ENCODE results near the gene FRY. TPM values are rescaled to one million over a fixed set of nuclear protein-coding genes. Genes with fewer than 3 reads are reported as not detected.

Gene FRY
- total RNA-seq, 1 donor from 2014 or later = 0.52 TPM

DNA sequence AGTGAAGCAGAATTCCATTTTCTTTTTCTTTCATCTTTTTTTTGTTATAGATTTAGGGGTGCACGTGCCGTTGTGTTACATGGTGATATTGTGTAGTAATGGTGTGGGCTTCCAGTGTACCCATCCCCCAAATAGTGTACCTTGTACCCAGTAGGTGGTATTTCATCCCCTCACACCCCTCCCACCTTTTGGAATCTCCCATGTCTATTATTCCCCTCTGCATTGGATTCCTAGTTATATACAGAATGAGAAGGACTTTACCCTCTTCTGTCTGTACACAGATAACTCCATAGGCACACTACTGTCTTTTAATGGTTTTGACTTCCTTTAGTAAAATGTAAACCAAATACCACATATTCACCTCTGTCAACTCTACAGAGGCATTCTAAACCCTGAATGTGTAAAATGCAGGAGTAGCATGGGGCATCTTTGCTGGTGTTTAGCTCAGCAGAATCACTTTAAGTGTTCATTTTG is 28.0 kb downstream of the FRY start:
- DNase-seq (ENCODE audit: low read depth) = no peak
- TF ChIP-seq, protein P1, sequence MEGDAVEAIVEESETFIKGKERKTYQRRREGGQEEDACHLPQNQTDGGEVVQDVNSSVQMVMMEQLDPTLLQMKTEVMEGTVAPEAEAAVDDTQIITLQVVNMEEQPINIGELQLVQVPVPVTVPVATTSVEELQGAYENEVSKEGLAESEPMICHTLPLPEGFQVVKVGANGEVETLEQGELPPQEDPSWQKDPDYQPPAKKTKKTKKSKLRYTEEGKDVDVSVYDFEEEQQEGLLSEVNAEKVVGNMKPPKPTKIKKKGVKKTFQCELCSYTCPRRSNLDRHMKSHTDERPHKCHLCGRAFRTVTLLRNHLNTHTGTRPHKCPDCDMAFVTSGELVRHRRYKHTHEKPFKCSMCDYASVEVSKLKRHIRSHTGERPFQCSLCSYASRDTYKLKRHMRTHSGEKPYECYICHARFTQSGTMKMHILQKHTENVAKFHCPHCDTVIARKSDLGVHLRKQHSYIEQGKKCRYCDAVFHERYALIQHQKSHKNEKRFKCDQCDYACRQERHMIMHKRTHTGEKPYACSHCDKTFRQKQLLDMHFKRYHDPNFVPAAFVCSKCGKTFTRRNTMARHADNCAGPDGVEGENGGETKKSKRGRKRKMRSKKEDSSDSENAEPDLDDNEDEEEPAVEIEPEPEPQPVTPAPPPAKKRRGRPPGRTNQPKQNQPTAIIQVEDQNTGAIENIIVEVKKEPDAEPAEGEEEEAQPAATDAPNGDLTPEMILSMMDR (conservative IDR thresholded peaks at IDR 0.05; ENCODE audit: low read depth, low read length) = no peak
- no peak overlapping the region for H3K4me3 ChIP-seq (ENCODE audit: low read depth, low read length)

DNA sequence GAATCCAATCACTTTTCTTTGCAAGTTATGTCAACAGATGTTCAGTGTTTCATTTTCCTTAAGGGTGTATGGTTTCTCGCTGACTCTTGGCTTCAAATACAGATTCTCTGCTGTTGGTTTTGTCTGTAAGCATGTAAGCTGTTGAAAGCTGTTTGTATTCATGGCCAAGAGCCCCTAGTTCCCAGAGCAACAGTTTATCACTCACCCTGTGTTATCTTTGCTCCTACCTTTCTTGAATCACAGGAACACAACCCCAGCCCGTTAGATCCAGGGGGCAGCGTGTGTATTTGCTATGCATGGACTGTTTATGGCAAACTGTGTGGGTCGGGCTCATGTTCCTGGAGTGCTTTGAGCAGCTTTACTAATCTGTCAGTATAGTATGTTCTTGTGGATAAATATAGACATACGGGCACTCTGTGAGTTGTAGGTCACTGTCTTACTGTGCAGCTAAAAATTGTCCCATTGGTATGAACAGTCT is 28.9 kb downstream of the FRY start:
- no peak for DNase-seq (ENCODE audit: low read depth)
- TF ChIP-seq, protein P1 (conservative IDR thresholded peaks at IDR 0.05; ENCODE audit: low read depth, low read length) = no peak
- H3K4me3 ChIP-seq (ENCODE audit: low read depth, low read length) = no peak overlapping the region

DNA sequence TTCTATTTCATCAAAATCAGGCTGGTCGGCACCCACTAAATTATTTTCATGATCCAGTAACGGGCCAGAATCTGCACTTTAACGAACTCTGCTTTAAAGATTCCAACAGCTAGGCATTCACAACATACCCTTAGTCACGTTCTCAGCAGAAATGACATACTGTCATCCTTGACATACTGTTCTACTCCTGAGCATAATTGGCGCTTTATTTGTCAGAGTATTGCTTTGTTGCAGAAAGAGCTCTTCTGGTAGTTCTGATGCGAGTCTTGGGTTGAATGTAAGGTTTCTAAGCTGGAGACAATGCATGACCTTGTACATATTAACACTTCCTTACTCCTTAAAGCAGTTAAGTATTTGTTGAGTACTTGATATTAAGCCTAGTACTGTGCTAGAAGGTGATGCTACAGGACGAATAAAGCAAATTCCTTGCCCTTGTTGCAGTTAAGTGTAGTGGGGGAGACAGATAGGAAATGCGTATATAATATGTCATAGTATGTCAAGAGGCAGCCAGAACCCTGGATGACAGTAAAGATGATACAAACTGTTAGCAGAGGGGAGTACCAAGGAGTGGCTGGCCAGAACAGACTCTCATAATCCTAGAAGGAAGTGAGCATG is 32.2 kb downstream of the FRY start:
- no peak overlapping the region for H3K4me3 ChIP-seq (ENCODE audit: low read depth, low read length)
- TF ChIP-seq, protein P1 (conservative IDR thresholded peaks at IDR 0.05; ENCODE audit: low read depth, low read length) = no peak

DNA sequence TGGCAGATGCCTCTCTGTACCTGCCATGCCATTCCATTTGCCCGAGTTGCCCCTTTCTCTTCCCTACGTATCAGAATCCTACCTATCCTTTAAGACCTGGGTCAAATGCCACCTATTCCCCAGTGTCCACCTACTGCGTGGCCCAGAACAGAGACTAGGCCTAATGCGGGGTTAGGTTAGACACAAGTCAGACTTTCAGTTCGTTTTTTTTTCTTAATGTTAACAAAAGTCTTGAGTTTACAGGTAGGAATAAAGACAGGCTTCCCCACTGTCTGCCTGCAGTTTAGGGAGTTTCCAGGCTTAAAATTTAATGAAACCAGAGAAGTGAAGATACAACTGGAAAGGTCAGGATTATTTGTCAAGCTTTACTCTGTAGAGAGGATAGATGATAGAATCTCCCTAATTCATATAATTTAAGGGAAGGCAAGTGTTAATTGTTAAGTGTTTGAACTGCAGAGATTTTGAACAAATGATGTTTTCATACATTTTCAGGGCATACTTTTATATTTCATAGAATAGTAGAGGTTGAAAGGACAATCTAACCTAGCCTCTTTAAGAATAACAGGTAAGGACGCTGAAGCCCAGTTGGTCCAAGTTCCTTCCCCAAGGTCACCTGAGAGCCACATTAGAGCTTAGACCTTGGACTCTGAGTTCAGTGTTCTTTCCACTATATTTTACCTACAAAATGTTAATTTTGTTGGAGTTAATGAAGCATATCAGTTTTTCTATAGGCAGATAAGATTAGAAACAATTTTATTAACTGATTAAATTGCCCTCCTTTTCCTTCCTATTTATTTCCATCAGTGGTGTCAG is 35.8 kb downstream of the FRY start:
- TF ChIP-seq, protein P1 (conservative IDR thresholded peaks at IDR 0.05; ENCODE audit: low read depth, low read length) = no peak
- H3K4me3 ChIP-seq (ENCODE audit: low read depth, low read length) = no peak overlapping the region
- DNase-seq (ENCODE audit: low read depth) = no peak

More for the DNA sequence above, 32.2 kb downstream of the FRY start:
- DNase-seq (ENCODE audit: low read depth) = no peak

DNA sequence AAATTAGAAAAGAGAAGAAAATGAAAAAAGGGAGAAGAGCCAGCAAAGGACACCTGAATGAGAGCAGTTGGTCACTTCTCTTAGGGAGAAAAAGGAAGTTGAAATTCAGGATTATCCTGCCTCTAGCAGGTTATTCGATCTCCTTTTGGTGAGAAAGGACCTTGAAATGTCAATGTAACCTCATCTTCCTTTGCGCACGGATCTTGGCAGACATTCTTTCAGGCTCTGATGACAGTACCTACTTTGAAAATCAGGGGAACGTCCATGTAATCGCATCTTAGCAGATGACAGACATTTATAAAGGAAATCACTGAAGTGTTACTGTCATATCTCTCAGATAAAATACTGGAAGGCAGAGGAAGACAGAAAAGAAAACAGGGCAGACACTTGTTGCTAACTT is 36.7 kb downstream of the FRY start:
- TF ChIP-seq, protein P1 (conservative IDR thresholded peaks at IDR 0.05; ENCODE audit: low read depth, low read length) = no peak
- H3K4me3 ChIP-seq (ENCODE audit: low read depth, low read length) = no peak overlapping the region
- DNase-seq (ENCODE audit: low read depth) = no peak

DNA sequence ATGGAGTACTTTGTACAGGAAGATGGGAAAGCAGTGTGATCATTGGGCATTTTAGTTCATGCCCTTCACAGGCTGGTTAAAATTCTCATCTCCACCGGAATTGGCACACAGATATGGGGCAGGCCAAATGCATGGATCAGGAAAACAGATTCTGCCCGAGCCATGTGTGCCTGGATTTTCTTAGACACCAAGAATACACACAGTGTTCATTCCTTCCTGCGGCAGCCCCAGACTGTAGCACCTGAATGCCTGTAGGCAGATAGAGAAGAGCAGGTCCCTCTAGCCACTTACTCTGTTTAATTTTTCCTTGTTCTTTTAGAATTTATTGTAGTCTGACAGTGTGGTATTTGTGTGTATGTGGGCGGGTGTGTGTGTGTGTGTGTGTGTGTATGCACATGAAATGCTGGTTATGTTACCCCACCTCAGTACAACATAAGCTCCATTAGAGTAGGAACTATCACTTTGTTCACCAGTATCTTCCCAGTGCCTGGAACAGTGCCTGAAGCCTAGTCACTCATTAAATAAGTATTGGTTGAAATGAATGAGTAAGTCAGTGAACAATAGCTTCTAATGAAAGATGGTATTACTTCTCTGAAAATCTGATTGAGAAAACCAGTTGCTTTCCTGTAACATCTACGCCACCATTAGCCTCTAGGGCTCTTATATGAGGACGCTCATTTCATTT is 41.7 kb downstream of the FRY start:
- H3K4me3 ChIP-seq (ENCODE audit: low read depth, low read length) = no peak overlapping the region
- no peak for DNase-seq (ENCODE audit: low read depth)
- TF ChIP-seq, protein P1 (conservative IDR thresholded peaks at IDR 0.05; ENCODE audit: low read depth, low read length) = no peak

All from epithelial cell of proximal tubule (primary cell).